ENCODE data around the gene TMPRSS6.

DNA sequence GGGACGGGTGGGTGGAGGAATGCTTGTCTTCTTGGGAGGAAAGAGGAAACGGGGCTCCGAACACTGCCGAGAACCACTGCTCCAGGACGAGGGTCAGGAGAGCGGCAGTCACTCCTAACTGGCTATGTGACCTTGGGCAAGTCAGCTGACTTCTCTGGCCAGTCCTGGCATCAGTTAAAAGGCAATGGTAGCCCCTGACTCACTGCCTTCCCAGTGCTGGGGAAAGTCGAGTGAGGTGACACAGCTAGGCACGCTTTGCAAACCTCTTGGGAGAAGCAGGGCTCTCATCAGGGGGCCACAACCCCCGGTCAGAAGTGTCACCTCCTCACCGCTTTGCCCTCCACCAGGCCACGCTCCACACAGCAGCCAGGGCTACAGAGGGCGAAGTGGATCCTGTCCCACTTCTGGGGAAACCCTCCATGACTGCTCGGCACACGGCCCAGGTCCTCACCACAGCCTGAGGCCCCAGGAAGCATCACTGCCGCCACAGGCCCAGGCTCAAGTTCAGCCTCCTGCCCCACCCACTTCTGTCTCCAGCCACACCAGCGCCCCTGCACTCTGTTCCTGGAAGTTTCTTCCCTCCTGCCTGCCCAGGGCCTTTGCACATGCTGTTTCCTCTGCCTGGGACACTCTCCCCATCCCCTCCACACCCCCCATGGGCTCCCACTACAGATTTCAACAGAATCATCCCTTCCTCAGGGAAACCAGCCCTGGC lies 23.9 kb upstream of the TMPRSS6 start:
- TF ChIP-seq EZH2phosphoT487 (IDR thresholded peaks at IDR 0.05; ENCODE audit: low read depth) = no peak
- TF ChIP-seq, protein P1, sequence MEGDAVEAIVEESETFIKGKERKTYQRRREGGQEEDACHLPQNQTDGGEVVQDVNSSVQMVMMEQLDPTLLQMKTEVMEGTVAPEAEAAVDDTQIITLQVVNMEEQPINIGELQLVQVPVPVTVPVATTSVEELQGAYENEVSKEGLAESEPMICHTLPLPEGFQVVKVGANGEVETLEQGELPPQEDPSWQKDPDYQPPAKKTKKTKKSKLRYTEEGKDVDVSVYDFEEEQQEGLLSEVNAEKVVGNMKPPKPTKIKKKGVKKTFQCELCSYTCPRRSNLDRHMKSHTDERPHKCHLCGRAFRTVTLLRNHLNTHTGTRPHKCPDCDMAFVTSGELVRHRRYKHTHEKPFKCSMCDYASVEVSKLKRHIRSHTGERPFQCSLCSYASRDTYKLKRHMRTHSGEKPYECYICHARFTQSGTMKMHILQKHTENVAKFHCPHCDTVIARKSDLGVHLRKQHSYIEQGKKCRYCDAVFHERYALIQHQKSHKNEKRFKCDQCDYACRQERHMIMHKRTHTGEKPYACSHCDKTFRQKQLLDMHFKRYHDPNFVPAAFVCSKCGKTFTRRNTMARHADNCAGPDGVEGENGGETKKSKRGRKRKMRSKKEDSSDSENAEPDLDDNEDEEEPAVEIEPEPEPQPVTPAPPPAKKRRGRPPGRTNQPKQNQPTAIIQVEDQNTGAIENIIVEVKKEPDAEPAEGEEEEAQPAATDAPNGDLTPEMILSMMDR (IDR thresholded peaks at IDR 0.05; ENCODE audit: low read depth, low read length) = no peak
